Small intestine (tissue), 7 donors: ENCODE results near the gene RABEP2. TPM values are rescaled to one million over a fixed set of nuclear protein-coding genes. Genes with fewer than 3 reads are reported as not detected.
A peak's percentile ranks its signal among the peaks of the same experiment; 100 is the strongest.

Experiments used
- DNase-seq, 2 donors: peaks; one replicate each; pipeline versions ENCODE4 v3.0.0 to v3.0.0-alpha.2; 2013
- FAIRE-seq: peaks from 2 replicates; lab custom pipeline; 2012; peaks lifted over from hg19 to GRCh38; lab: Jason Lieb, UNC
- H3K27ac ChIP-seq, 3 donors: one replicate each; pipeline ENCODE4 v1.5.1; 2013; ENCODE audit warnings: low read length in 2 of 3, mild to moderate bottlenecking in 2 of 3, control low read depth in 1 of 3, inconsistent platforms in 1 of 3, low read depth in 1 of 3, moderate library complexity in 1 of 3
- H3K27me3 ChIP-seq, 3 donors: one replicate each; pipeline ENCODE4 v1.6.1; 2013; ENCODE audit warnings: low read length in 3 of 3, inconsistent platforms in 1 of 3; ENCODE audit not compliant: control insufficient read depth in 3 of 3, insufficient read depth in 3 of 3
- H3K36me3 ChIP-seq, 3 donors: one replicate each; pipeline ENCODE4 v1.6.1; 2013; ENCODE audit warnings: low read length in 3 of 3, inconsistent platforms in 1 of 3, low read depth in 1 of 3, mild to moderate bottlenecking in 1 of 3, moderate library complexity in 1 of 3; ENCODE audit not compliant: control insufficient read depth in 3 of 3, insufficient read depth in 2 of 3
- H3K4me1 ChIP-seq, 3 donors: one replicate each; pipeline ENCODE4 v1.6.1; 2013; ENCODE audit warnings: low read length in 2 of 3, inconsistent platforms in 1 of 3, low read depth in 1 of 3, mild to moderate bottlenecking in 1 of 3, moderate library complexity in 1 of 3; ENCODE audit not compliant: control insufficient read depth in 3 of 3, insufficient read depth in 2 of 3
- H3K4me3 ChIP-seq, 3 donors: one replicate each; pipeline ENCODE4 v1.5.1; 2013; ENCODE audit warnings: low read length in 3 of 3, control low read depth in 1 of 3, inconsistent platforms in 1 of 3, low read depth in 1 of 3, mild to moderate bottlenecking in 1 of 3, moderate library complexity in 1 of 3
- H3K9me3 ChIP-seq, 2 donors: one replicate each; pipeline ENCODE4 v1.6.1; 2013; ENCODE audit warnings: low read depth in 1 of 2, low read length in 1 of 2; ENCODE audit not compliant: control insufficient read depth in 2 of 2, insufficient read depth in 1 of 2
- WGBS, 3 donors: extraction: QIAGEN DNeasy Blood & Tissue Kit; methylation state at CpG; one replicate each; pipeline ENCODE4 v1.1.7; 2013; 5-methylcytosine and 5-hydroxymethylcytosine counted together
- polyA plus RNA-seq, 4 donors: library from polyadenylated mRNA; stranded (reverse) in 3 of 4; unstranded in 1 of 4; fragments of 200-250 nt in 3 of 4; fragments of 120-200 nt in 1 of 4; gene quantifications; one replicate each; pipeline versions ENCODE4 v1.2.1 to v1.2.3, GENCODE V29; 2013
- donor health status: healthy with polysubstance abuse.
- donor health status: control.
- donor health status: control.
- donor health status: Bipolar disorder and iron deficiency.
- donor health status: healthy.

The RABEP2 gene
- polyA plus RNA-seq, 4 donors, result 26.5 to 55.7 (median 29.8) TPM

- no peak for FAIRE-seq
- H3K36me3 ChIP-seq, result no peaks in the 10 kb centered on the region
- 69 to 77% (median 74%) methylated on average over 14 of the region's 14 CpGs for WGBS, 3 donors
- no peaks in the 10 kb centered on the region for H3K27me3 ChIP-seq
- no peak for DNase-seq
- no peak overlapping the region for H3K27ac ChIP-seq
- no peak overlapping the region for H3K4me3 ChIP-seq
- peaks cover 0 to 4% (median 2%) of the 10 kb centered on the region in 3 donors for H3K4me1 ChIP-seq
- H3K9me3 ChIP-seq, result no peaks in the 10 kb centered on the region
These were observed 12.3 kb upstream of the RABEP2 start for GRCh38 chr16:28937222-28937876.

- 67 to 69% (median 69%) methylated on average over 26 of the region's 26 CpGs for WGBS, 3 donors
- Histone ChIP-seq H3K4me3 (no peak overlapping the region), H3K27ac (no peak overlapping the region), H3K36me3 (no peaks in the 10 kb centered on the region), H3K27me3 (no peaks in the 10 kb centered on the region), H3K9me3 (no peaks in the 10 kb centered on the region), H3K4me1 (peaks cover 0 to 4% (median 2%) of the 10 kb centered on the region in 3 donors)
- no peak for FAIRE-seq
- no peak for DNase-seq
These were observed 11.7 kb upstream of the RABEP2 start for GRCh38 chr16:28936784-28937155.

GRCh38 chr16:28935924-28936783, 11.1 kb upstream of the RABEP2 start:
- H3K27ac ChIP-seq, result peak overlapping the region in 2 of 3 donors; percentile 20 to 69
- H3K36me3 ChIP-seq, result no peaks in the 10 kb centered on the region
- no peaks in the 10 kb centered on the region for H3K9me3 ChIP-seq
- H3K4me1 ChIP-seq, result peaks cover 0 to 4% (median 2%) of the 10 kb centered on the region in 3 donors
- 4 to 22% (median 12%) methylated on average over 34 to 36 of the region's 36 CpGs for WGBS, 3 donors
- no peak for FAIRE-seq
- peak; percentile 94 to 98 for DNase-seq
- no peaks in the 10 kb centered on the region for H3K27me3 ChIP-seq
- peak overlapping the region in 2 of 3 donors; percentile 18 to 43 for H3K4me3 ChIP-seq

DNA sequence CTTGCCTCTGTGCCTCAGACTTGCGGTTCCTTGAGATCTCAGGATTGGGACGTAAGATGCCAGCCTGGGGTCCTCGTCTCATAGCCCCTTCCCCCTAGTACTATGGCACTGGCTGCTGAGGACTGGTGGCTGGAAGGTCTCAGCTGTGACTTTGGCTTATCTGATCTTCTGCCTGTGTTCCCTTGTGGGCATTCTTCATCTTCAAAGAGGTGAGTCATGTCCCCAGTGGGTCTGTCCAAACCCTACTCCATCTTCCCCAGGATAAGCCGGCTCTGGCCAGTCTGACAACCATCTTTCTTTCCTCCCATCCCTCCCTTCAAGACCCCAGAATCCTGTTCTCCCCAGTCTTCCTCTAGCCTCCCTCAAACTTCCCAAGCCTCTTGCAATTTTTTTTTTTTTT, 10.3 kb upstream of the RABEP2 start:
- H3K4me1 ChIP-seq, result peaks cover 0 to 4% (median 2%) of the 10 kb centered on the region in 3 donors
- H3K9me3 ChIP-seq, result no peaks in the 10 kb centered on the region
- no peak overlapping the region for H3K4me3 ChIP-seq
- H3K27ac ChIP-seq, result no peak overlapping the region
- FAIRE-seq, result no peak
- no peaks in the 10 kb centered on the region for H3K36me3 ChIP-seq
- H3K27me3 ChIP-seq, result no peaks in the 10 kb centered on the region
- DNase-seq, result no peak
- WGBS, 3 donors, result 94 to 95% (median 94%) methylated on average over 4 of the region's 4 CpGs

GRCh38 chr16:28933171-28933570, 8.1 kb upstream of the RABEP2 start:
- H3K27ac ChIP-seq, result no peak overlapping the region
- H3K36me3 ChIP-seq, result no peaks in the 10 kb centered on the region
- FAIRE-seq, result no peak
- no peak overlapping the region for H3K4me3 ChIP-seq
- WGBS, 3 donors, result 78 to 84% (median 82%) methylated on average over 8 of the region's 8 CpGs
- H3K4me1 ChIP-seq, result peaks cover 0 to 4% (median 2%) of the 10 kb centered on the region in 3 donors
- no peak for DNase-seq
- H3K9me3 ChIP-seq, result no peaks in the 10 kb centered on the region
- H3K27me3 ChIP-seq, result no peaks in the 10 kb centered on the region

- WGBS, 3 donors, result 86 to 93% (median 89%) methylated on average over 19 to 20 of the region's 20 CpGs
- FAIRE-seq (no peak), DNase-seq (no peak)
- H3K4me3 ChIP-seq, result peak overlapping the region in 1 of 3 donors; percentile 17
- no peak overlapping the region for H3K27ac ChIP-seq
- no peaks in the 10 kb centered on the region for H3K27me3 ChIP-seq
- no peaks in the 10 kb centered on the region for H3K9me3 ChIP-seq
- peaks cover 0 to 4% (median 2%) of the 10 kb centered on the region in 3 donors for H3K4me1 ChIP-seq
- no peaks in the 10 kb centered on the region for H3K36me3 ChIP-seq
These were observed 7.5 kb upstream of the RABEP2 start for GRCh38 chr16:28932339-28933141.

DNA sequence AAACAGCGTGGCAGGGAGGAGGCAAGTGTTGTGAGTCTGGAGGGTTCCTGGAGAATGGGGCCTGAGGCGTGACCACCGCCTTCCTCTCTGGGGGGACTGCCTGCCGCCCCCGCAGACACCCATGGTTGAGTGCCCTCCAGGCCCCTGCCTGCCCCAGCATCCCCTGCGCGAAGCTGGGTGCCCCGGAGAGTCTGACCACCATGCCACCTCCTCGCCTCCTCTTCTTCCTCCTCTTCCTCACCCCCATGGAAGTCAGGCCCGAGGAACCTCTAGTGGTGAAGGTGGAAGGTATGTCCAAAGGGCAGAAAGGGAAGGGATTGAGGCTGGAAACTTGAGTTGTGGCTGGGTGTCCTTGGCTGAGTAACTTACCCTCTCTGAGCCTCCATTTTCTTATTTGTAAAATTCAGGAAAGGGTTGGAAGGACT, 6.8 kb upstream of the RABEP2 start, which contains the start of gene CD19:
Gene CD19 (plus strand): TSS at position 171 of the 425 bp plus-strand sequence. CDS start 30 bp downstream, at position 201.
- 89 to 93% (median 91%) methylated on average over 9 to 10 of the region's 10 CpGs for WGBS, 3 donors
- no peak for DNase-seq
- FAIRE-seq, result no peak
- H3K27me3 ChIP-seq, result no peaks in the 10 kb centered on the region
- H3K27ac ChIP-seq, result no peak within 1 kb of the TSS
- H3K4me1 ChIP-seq, result peaks cover 0 to 4% (median 2%) of the 10 kb centered on the region in 3 donors
- no peaks in the 10 kb centered on the region for H3K36me3 ChIP-seq
- H3K9me3 ChIP-seq, result no peaks in the 10 kb centered on the region
- peak within 1 kb of the TSS in 1 of 3 donors; percentile 17 for H3K4me3 ChIP-seq

GRCh38 chr16:28930652-28931051, 5.6 kb upstream of the RABEP2 start:
- H3K36me3 ChIP-seq, result no peaks in the 10 kb centered on the region
- FAIRE-seq (no peak), DNase-seq (no peak)
- no peaks in the 10 kb centered on the region for H3K27me3 ChIP-seq
- 63 to 95% (median 65%) methylated on average over 3 of the region's 3 CpGs for WGBS, 3 donors
- no peak overlapping the region for H3K27ac ChIP-seq
- no peaks in the 10 kb centered on the region for H3K9me3 ChIP-seq
- H3K4me3 ChIP-seq, result no peak overlapping the region
- H3K4me1 ChIP-seq, result peaks cover 0 to 3% (median 0%) of the 10 kb centered on the region in 3 donors
